GM12878 (cell line): ENCODE results near the gene TMEM232. TPM values are rescaled to one million over a fixed set of nuclear protein-coding genes. Genes with fewer than 3 reads are reported as not detected.

Source experiments
- BMI1 ChIP-seq: fragments of 450-650 bp; IDR thresholded peaks from 2 replicates; pipeline ENCODE4 v1.6.1; 2016; ENCODE audit warnings: mild to moderate bottlenecking, moderate library complexity, borderline replicate concordance
- CBX3 ChIP-seq: fragments of 200-600 bp; sonication (generic); IDR thresholded peaks from 2 replicates; pipeline ENCODE4 v1.6.1; 2016; ENCODE audit warnings: low read depth, borderline replicate concordance
- EP300 ChIP-seq, 2 experiments: fragments of 150-350 bp in 1 of 2; IDR thresholded peaks; 2 replicates each; pipeline ENCODE4 v1.6.1; 2011 to 2012; ENCODE audit warnings: low read depth in 2 of 2, low read length in 2 of 2, borderline replicate concordance in 1 of 2, improper control_type of control experiment in 1 of 2, inconsistent platforms in 1 of 2; ENCODE audit not compliant: control insufficient read depth in 1 of 2
- FOS ChIP-seq: IDR thresholded peaks from 3 replicates; pipeline ENCODE4 v1.6.1; 2011; ENCODE audit warnings: borderline replicate concordance; ENCODE audit not compliant: insufficient read length; ENCODE audit errors: extremely low read depth
- HCFC1 ChIP-seq: fragments of 150-350 bp; IDR thresholded peaks from 2 replicates; pipeline ENCODE4 v1.6.1; 2014; ENCODE audit warnings: low read length
- HDAC2 ChIP-seq: fragments of 200-600 bp; sonication (generic); IDR thresholded peaks from 2 replicates; pipeline ENCODE4 v1.6.1; 2017
- HDAC6 ChIP-seq: fragments of 200-600 bp; sonication (generic); IDR thresholded peaks from one replicate; pipeline ENCODE4 v1.8.0; 2017; ENCODE audit warnings: antibody characterized with exemption; ENCODE audit not compliant: unreplicated experiment
- MEF2A ChIP-seq: IDR thresholded peaks from 2 replicates; pipeline ENCODE4 v1.6.1; 2011; ENCODE audit warnings: low read depth, mild to moderate bottlenecking, low read length, moderate library complexity; ENCODE audit not compliant: insufficient read depth
- MEF2B ChIP-seq: fragments of 450-650 bp; IDR thresholded peaks from 2 replicates; pipeline ENCODE4 v1.6.1; 2018; ENCODE audit warnings: mild to moderate bottlenecking, moderate library complexity; ENCODE audit not compliant: partially characterized antibody, poor library complexity, severe bottlenecking
- MYB ChIP-seq: fragments of 150-350 bp; IDR thresholded peaks from 2 replicates; pipeline ENCODE4 v1.6.1; 2014; ENCODE audit warnings: mild to moderate bottlenecking, low read depth, low read length, borderline replicate concordance
- NBN ChIP-seq: fragments of 450-650 bp; IDR thresholded peaks from 2 replicates; pipeline ENCODE4 v1.6.1; 2016
- POLR2A ChIP-seq: IDR thresholded peaks from 2 replicates; pipeline ENCODE4 v1.6.1; 2011; ENCODE audit warnings: low read depth, mild to moderate bottlenecking, low read length
- SMARCA5 ChIP-seq: fragments of 450-650 bp; IDR thresholded peaks from 2 replicates; pipeline ENCODE4 v1.6.1; 2017; ENCODE audit warnings: mild to moderate bottlenecking
- STAT1 ChIP-seq: fragments of 450-650 bp; conservative IDR thresholded peaks from 2 replicates; pipeline ENCODE4 v1.6.1; 2014; ENCODE audit warnings: antibody characterized with exemption, mild to moderate bottlenecking
- SUZ12 ChIP-seq: fragments of 200-600 bp; sonication (generic); IDR thresholded peaks from one replicate; pipeline ENCODE4 v1.6.1; 2018; ENCODE audit warnings: antibody characterized with exemption, mild to moderate bottlenecking; ENCODE audit not compliant: unreplicated experiment
- WRNIP1 ChIP-seq: IDR thresholded peaks from 2 replicates; pipeline ENCODE4 v1.6.1; 2011; ENCODE audit warnings: low read depth, low read length, improper control_type of control experiment, borderline replicate concordance
- ZNF207 ChIP-seq: fragments of 450-650 bp; IDR thresholded peaks from 2 replicates; pipeline ENCODE4 v1.6.1; 2014; ENCODE audit warnings: antibody characterized with exemption, mild to moderate bottlenecking, borderline replicate concordance
- ZNF24 ChIP-seq: fragments of 450-650 bp; IDR thresholded peaks from 2 replicates; pipeline ENCODE4 v1.6.1; 2017; ENCODE audit warnings: antibody characterized with exemption, mild to moderate bottlenecking
- polyA plus RNA-seq, 11 experiments: library from polyadenylated mRNA; depleted of rRNA in 4 of 11; unstranded in 6 of 11; stranded (reverse) in 5 of 11; fragments of >200 nt; fragmentation: Nextera tagmentation in 4 of 11; fragmentation: Illumina TruSeq in 1 of 11; extraction: Ambion mirVana in 4 of 11; extraction: Trizol in 1 of 11; gene quantifications; 1 replicate in 1 of 11; 2 replicates in 10 of 11; pipeline versions ENCODE4 v1.2.1 to v1.2.3, GENCODE V29; 2011 to 2016; ENCODE audit warnings: inconsistent platforms in 2 of 11, missing spikeins in 2 of 11, low read depth in 1 of 11
- total RNA-seq, 4 experiments: library from RNA; depleted of rRNA in 3 of 4; stranded (reverse); fragments of >200 nt in 3 of 4; fragmentation: Illumina TruSeq in 1 of 4; extraction: Trizol in 1 of 4; gene quantifications; 2 replicates each; pipeline versions ENCODE4 v1.2.1 to v1.2.3, GENCODE V29; 2013 to 2021
- TF ChIP-seq, protein P1 (sequence below): fragments of 450-650 bp; formaldehyde crosslinking; IDR thresholded peaks from 2 replicates; pipeline ENCODE4 v1.5.0; 2022; ENCODE audit warnings: mild to moderate bottlenecking, missing genetic modification characterization
- TF ChIP-seq, protein P2 (sequence below): fragments of 450-650 bp; IDR thresholded peaks from 2 replicates; pipeline ENCODE4 v1.6.1; 2018; ENCODE audit warnings: borderline replicate concordance, mild to moderate bottlenecking; ENCODE audit not compliant: partially characterized antibody
- TF ChIP-seq, protein P3 (sequence below): fragments of 450-650 bp; IDR thresholded peaks from 2 replicates; pipeline ENCODE4 v1.6.1; 2014; ENCODE audit warnings: mild to moderate bottlenecking
- TF ChIP-seq, protein P4 (sequence below): IDR thresholded peaks from 2 replicates; pipeline ENCODE4 v1.6.1; 2012; ENCODE audit warnings: low read depth, low read length, improper control_type of control experiment

The TMEM232 gene
- total and polyA plus RNA-seq, 10 of the 15 experiments (the other 5 are each of a cell fraction or from before 2014, with no cell fraction given): 0.29 to 1.3 (median 0.91) TPM

DNA sequence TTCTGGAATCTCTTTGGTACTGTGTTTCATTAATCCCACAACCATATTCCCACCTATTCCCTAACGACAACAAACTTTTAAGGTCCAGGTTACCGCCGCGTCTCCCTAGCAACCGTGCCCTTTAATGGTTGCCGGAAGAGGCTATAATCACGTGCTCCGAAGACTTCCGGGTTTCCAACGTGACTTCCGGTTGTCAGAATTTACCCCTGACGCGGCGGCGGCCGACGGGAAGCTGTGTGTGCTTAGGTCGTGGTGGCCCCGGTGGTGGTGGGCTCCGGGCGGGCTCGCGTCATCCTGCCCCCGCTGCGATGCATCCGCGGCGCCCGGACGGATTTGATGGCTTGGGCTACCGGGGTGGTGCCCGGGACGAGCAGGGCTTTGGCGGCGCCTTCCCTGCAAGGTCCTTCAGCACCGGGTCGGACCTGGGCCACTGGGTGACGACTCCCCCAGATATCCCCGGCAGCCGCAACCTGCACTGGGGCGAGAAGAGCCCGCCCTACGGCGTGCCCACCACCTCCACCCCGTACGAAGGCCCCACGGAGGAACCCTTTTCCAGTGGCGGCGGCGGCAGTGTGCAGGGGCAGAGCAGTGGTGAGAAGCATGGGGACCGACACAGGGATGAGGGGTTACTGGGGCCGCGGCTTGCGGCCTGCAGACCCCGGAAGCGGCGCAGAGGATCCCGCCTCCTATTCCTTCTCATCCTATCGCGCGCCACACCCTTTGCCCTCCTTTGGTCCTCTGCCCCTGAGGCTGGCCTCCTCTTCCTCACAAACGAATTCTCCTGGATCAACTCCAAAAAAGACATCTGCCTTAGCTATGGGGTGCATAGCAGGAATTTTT lies 12.6 kb upstream of the TMEM232 start, which contains the start of gene SLC25A46 (continued):
- TF ChIP-seq MYB (no peak), EP300 (IDR thresholded peaks at IDR 0.05; ENCODE audit: borderline replicate concordance in 1 of 2, control insufficient read depth in 1 of 2, low read depth in 2 of 2, low read length in 2 of 2) (no peak), BMI1 (peak; percentile 96), CBX3 (no peak), SUZ12 (no peak), ZNF24 (0 out of 2 replicates have a peak, but pooled peaks have one; percentile 16), POLR2A (peak; percentile 99), HCFC1 (peak; percentile 8; the same call in 1 of the 2 replicates), STAT1 (0 out of 2 replicates have a peak, but pooled peaks have one; percentile 37), WRNIP1 (no peak), HDAC6 (peak; percentile 35), MEF2B (peak; percentile 49), MEF2A (no peak), HDAC2 (no peak), ZNF207 (peak; percentile 71; the same call in 1 of the 2 replicates), FOS (no peak), NBN (peak; percentile 74; the same call in 1 of the 2 replicates), SMARCA5 (0 out of 2 replicates have a peak, but pooled peaks have one; percentile 32)
- TF ChIP-seq, protein P1, sequence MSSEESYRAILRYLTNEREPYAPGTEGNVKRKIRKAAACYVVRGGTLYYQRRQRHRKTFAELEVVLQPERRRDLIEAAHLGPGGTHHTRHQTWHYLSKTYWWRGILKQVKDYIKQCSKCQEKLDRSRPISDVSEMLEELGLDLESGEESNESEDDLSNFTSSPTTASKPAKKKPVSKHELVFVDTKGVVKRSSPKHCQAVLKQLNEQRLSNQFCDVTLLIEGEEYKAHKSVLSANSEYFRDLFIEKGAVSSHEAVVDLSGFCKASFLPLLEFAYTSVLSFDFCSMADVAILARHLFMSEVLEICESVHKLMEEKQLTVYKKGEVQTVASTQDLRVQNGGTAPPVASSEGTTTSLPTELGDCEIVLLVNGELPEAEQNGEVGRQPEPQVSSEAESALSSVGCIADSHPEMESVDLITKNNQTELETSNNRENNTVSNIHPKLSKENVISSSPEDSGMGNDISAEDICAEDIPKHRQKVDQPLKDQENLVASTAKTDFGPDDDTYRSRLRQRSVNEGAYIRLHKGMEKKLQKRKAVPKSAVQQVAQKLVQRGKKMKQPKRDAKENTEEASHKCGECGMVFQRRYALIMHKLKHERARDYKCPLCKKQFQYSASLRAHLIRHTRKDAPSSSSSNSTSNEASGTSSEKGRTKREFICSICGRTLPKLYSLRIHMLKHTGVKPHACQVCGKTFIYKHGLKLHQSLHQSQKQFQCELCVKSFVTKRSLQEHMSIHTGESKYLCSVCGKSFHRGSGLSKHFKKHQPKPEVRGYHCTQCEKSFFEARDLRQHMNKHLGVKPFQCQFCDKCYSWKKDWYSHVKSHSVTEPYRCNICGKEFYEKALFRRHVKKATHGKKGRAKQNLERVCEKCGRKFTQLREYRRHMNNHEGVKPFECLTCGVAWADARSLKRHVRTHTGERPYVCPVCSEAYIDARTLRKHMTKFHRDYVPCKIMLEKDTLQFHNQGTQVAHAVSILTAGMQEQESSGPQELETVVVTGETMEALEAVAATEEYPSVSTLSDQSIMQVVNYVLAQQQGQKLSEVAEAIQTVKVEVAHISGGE: 0 out of 2 replicates have a peak, but pooled peaks have one; percentile 27
- TF ChIP-seq, protein P2, sequence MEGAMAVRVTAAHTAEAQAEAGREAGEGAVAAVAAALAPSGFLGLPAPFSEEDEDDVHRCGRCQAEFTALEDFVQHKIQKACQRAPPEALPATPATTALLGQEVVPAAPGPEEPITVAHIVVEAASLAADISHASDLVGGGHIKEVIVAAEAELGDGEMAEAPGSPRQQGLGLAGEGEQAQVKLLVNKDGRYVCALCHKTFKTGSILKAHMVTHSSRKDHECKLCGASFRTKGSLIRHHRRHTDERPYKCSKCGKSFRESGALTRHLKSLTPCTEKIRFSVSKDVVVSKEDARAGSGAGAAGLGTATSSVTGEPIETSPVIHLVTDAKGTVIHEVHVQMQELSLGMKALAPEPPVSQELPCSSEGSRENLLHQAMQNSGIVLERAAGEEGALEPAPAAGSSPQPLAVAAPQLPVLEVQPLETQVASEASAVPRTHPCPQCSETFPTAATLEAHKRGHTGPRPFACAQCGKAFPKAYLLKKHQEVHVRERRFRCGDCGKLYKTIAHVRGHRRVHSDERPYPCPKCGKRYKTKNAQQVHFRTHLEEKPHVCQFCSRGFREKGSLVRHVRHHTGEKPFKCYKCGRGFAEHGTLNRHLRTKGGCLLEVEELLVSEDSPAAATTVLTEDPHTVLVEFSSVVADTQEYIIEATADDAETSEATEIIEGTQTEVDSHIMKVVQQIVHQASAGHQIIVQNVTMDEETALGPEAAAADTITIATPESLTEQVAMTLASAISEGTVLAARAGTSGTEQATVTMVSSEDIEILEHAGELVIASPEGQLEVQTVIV: peak; percentile 35
- TF ChIP-seq, protein P3, sequence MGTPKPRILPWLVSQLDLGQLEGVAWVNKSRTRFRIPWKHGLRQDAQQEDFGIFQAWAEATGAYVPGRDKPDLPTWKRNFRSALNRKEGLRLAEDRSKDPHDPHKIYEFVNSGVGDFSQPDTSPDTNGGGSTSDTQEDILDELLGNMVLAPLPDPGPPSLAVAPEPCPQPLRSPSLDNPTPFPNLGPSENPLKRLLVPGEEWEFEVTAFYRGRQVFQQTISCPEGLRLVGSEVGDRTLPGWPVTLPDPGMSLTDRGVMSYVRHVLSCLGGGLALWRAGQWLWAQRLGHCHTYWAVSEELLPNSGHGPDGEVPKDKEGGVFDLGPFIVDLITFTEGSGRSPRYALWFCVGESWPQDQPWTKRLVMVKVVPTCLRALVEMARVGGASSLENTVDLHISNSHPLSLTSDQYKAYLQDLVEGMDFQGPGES: peak; percentile 22; the same call in 1 of the 2 replicates
- TF ChIP-seq, protein P4, sequence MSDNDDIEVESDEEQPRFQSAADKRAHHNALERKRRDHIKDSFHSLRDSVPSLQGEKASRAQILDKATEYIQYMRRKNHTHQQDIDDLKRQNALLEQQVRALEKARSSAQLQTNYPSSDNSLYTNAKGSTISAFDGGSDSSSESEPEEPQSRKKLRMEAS: peak; percentile 87
